Body of pancreas (tissue), 4 donors: ENCODE results near the gene PLEKHA6. TPM values are rescaled to one million over a fixed set of nuclear protein-coding genes. Genes with fewer than 3 reads are reported as not detected.

Experiments used
- ATAC-seq: fragments of 150-250 bp; one replicate; pipeline ENCODE4 v1.9.1; 2016
- DNase-seq, 4 donors: peaks; one replicate each; pipeline ENCODE4 v3.0.0-alpha.2; 2019
- H3K27ac ChIP-seq, 4 donors: fragments of 200-600 bp; sonication (generic); 1 replicate in 3 of 4; 2 replicates in 1 of 4; pipeline versions ENCODE4 v1.5.1 to v1.6.1; 2016 to 2019; ENCODE audit warnings: mild to moderate bottlenecking in 1 of 4, mixed read lengths in 1 of 4, moderate library complexity in 1 of 4
- H3K27me3 ChIP-seq, 2 donors: fragments of 200-600 bp; sonication (generic); one replicate each; pipeline ENCODE4 v1.6.0; 2016; ENCODE audit warnings: mild to moderate bottlenecking in 1 of 2
- H3K36me3 ChIP-seq, 2 donors: fragments of 200-600 bp; sonication (generic); replicated peaks in 1 of 2; 2 replicates each; pipeline ENCODE4 v1.5.1; 2016; ENCODE audit warnings: low read depth in 2 of 2; ENCODE audit not compliant: insufficient read depth in 1 of 2
- H3K4me1 ChIP-seq: fragments of 200-600 bp; sonication (generic); one replicate; pipeline ENCODE4 v1.6.0; 2016
- H3K4me3 ChIP-seq, 2 donors: fragments of 200-600 bp; sonication (generic); 1 replicate in 1 of 2; 2 replicates in 1 of 2; pipeline ENCODE4 v1.5.1; 2016 to 2019
- H3K9me3 ChIP-seq, 3 donors: fragments of 200-600 bp; sonication (generic); 1 replicate in 2 of 3; 2 replicates in 1 of 3; pipeline ENCODE4 v1.5.1; 2016
- POLR2A ChIP-seq, 3 donors: fragments of 450-650 bp; IDR thresholded peaks; one replicate each; pipeline ENCODE4 v1.6.1; 2016; ENCODE audit warnings: antibody characterized with exemption in 3 of 3, mild to moderate bottlenecking in 2 of 3
- WGBS, 2 donors: methylation state at CpG; one replicate each; pipeline ENCODE4 v1.1.5; 2017; 5-methylcytosine and 5-hydroxymethylcytosine counted together
- intact Hi-C: fragments of 100-400 bp; cut with DNase I; formaldehyde crosslinking; loops from one replicate; pipeline ENCODE4 v1.15.1; 2023
- total RNA-seq, 2 donors: library from RNA; depleted of rRNA; stranded (reverse); fragments of >200 nt; gene quantifications; one replicate each; pipeline ENCODE4 v1.1.0, GENCODE V29; 2016
- TF ChIP-seq, protein P1 (sequence below), 7 experiments: fragments of 450-650 bp in 4 of 7; fragments of 200-600 bp in 3 of 7; sonication (generic) in 3 of 7; IDR thresholded peaks; one replicate each; pipeline ENCODE4 v1.5.1; 2016 to 2019; ENCODE audit warnings: antibody characterized with exemption in 7 of 7

PLEKHA6 gene
- total RNA-seq, 2 donors from 2014 or later: 10.9 to 20.4 TPM

DNA sequence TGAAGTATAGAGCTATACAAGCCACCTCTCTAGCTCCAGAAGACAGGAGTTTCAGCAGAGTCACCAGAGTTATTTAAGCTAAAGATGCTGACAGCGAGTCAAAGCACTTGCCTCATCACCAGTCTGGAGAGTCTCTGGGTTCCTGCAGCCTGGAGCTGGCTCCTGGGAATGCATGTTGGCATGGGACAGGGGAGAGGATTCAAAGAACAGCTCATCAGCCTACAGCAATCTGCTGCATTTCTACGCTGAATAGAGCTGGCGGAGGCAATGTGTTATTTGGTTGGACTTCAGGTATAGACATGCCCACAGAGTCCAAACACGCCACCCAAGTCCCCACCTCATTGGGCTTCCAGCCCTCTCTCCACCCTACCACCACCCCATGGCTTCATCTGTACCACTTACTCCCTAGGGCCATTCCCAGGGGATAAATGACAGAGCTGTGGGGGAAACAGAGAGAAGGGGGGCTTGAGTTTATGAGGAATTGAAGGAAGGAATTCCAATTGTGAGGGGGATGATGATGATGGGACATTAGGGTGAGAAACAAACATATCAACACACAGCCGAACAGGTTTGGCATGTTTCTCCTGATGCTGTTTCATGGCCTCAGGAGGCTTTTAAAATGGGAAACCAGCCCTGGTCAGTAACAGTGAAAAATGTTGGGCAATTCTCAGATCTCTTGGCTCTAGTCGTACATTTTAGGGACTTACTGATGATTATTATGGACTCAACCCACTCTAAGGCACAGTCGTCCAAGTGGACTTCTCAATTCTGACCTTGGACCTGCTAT, 58.4 kb downstream of the PLEKHA6 start:
- Histone ChIP-seq H3K4me1 (no peaks in the 10 kb centered on the region), H3K9me3 (no peaks in the 10 kb centered on the region), H3K36me3 (no peaks in the 10 kb centered on the region), H3K4me3 (no peak overlapping the region), H3K27ac (no peak overlapping the region), H3K27me3 (no peaks in the 10 kb centered on the region)
- TF ChIP-seq, protein P1, sequence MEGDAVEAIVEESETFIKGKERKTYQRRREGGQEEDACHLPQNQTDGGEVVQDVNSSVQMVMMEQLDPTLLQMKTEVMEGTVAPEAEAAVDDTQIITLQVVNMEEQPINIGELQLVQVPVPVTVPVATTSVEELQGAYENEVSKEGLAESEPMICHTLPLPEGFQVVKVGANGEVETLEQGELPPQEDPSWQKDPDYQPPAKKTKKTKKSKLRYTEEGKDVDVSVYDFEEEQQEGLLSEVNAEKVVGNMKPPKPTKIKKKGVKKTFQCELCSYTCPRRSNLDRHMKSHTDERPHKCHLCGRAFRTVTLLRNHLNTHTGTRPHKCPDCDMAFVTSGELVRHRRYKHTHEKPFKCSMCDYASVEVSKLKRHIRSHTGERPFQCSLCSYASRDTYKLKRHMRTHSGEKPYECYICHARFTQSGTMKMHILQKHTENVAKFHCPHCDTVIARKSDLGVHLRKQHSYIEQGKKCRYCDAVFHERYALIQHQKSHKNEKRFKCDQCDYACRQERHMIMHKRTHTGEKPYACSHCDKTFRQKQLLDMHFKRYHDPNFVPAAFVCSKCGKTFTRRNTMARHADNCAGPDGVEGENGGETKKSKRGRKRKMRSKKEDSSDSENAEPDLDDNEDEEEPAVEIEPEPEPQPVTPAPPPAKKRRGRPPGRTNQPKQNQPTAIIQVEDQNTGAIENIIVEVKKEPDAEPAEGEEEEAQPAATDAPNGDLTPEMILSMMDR (IDR thresholded peaks at IDR 0.05): no peak
- TF ChIP-seq POLR2A (IDR thresholded peaks at IDR 0.05): no peak
- DNase-seq (no peak), ATAC-seq (no peak)
- intact Hi-C loops: no loop called here
- 74 to 75% methylated on average over 7 of the region's 7 CpGs for WGBS, 2 donors

DNA sequence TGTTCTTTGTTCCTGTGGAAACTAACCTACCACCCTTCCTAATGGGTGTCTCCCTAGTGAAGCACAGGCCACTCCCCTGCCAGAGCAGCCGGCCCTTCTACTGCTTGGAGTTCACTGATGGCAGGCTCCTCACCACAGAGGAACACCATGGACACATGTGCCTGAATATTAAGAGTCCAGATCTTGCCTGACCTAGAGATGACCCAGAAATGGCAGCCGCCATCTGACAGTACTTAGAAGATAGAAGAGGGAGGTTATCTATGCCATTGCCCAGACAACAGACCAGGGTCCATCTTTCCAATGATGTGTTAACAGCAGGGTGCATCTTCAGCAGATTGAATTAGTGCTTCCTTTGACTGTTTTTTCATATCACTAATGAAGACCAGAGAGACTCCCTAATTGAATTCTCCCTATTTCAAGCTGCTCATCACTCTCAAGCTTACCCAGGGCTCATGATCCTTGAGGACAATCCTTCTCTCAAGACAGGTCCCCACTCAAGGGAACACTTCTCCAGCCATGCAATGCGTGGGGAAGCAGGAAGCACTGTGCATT, 59.8 kb downstream of the PLEKHA6 start:
- intact Hi-C loops: no loop called here
- Histone ChIP-seq H3K27ac (no peak overlapping the region), H3K4me3 (no peak overlapping the region), H3K36me3 (no peaks in the 10 kb centered on the region), H3K4me1 (peaks cover 9% of the 10 kb centered on the region), H3K27me3 (no peaks in the 10 kb centered on the region), H3K9me3 (no peaks in the 10 kb centered on the region)
- no peak for TF ChIP-seq POLR2A (IDR thresholded peaks at IDR 0.05)
- TF ChIP-seq, protein P1 (IDR thresholded peaks at IDR 0.05): no peak
- WGBS, 2 donors: 75 to 93% methylated on average over 3 of the region's 3 CpGs
- DNase-seq (no peak), ATAC-seq (no peak)

DNA sequence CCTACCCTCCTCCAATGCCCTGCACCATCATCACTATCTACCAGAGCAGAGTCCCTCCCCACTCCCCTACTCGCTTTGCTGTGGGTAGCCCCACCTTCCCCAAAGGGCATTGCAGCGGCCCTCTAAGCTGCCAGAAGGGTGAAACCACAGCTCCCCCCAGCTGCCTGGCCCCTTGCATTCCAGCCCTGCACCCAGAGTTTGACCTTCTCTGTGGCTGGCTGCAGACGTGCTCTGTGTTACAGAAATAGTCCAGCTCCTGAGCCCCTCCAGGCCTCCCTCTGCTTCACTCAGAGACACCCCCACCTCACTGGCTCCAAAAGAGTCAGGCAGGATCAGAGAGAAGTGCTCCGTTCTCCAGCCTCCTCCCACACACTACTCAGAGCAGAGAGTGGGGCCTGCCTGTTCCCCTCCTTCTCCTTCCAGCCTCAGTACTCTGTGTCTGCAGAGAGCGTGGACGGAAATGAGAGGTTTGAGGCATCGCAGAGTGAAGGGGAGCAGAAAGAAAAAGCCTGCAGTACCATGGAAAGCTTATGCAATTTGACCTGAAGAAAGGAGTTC, 63.2 kb downstream of the PLEKHA6 start:
- Histone ChIP-seq H3K36me3 (no peaks in the 10 kb centered on the region), H3K27ac (no peak overlapping the region), H3K9me3 (no peaks in the 10 kb centered on the region), H3K4me3 (no peak overlapping the region), H3K4me1 (peaks cover 14% of the 10 kb centered on the region), H3K27me3 (no peaks in the 10 kb centered on the region)
- DNase-seq (no peak), ATAC-seq (no peak)
- 69 to 91% methylated on average over 6 to 7 of the region's 7 CpGs for WGBS, 2 donors
- intact Hi-C loops: no loop called here
- TF ChIP-seq, protein P1 (IDR thresholded peaks at IDR 0.05): no peak
- no peak for TF ChIP-seq POLR2A (IDR thresholded peaks at IDR 0.05)

DNA sequence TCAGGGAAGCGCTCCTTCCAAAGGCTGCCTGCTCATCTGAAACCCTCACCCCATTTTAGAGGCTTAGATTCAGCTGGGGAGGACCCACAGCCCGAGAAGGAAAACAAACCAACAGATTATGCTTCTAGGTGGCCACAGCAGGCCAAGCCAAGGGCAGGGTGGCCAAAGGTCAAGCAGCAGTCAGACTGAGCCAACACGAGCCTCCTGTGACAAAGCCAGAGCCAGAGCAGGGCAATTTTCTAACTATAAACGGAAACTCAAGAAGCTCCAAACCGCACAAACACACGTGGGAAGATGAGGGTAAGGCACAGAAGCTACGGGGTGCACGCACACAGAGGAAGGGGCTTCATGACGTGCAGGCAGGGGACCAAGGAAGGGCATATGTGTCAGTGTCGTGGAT, 64.1 kb downstream of the PLEKHA6 start:
- no peak overlapping the region for H3K4me3 ChIP-seq
- H3K4me1 ChIP-seq: peaks cover 14% of the 10 kb centered on the region
- H3K27ac ChIP-seq: peak overlapping the region in 1 of 4 donors; percentile 16
- intact Hi-C loops: no loop called here
- no peaks in the 10 kb centered on the region for H3K9me3 ChIP-seq
- no peak for ATAC-seq
- TF ChIP-seq, protein P1 (IDR thresholded peaks at IDR 0.05): no peak
- TF ChIP-seq POLR2A (IDR thresholded peaks at IDR 0.05): no peak
- H3K27me3 ChIP-seq: no peaks in the 10 kb centered on the region
- WGBS, 2 donors: 43 to 44% methylated on average over 10 of the region's 10 CpGs
- no peaks in the 10 kb centered on the region for H3K36me3 ChIP-seq
- no peak for DNase-seq
